ENCODE measurements around the gene CWC27.
"Not testable (repeated sequence)": the region's sequence is repeated elsewhere in the genome, so short reads cannot be mapped to it uniquely, and the experiment has no call there.

CWC27 gene

DNA sequence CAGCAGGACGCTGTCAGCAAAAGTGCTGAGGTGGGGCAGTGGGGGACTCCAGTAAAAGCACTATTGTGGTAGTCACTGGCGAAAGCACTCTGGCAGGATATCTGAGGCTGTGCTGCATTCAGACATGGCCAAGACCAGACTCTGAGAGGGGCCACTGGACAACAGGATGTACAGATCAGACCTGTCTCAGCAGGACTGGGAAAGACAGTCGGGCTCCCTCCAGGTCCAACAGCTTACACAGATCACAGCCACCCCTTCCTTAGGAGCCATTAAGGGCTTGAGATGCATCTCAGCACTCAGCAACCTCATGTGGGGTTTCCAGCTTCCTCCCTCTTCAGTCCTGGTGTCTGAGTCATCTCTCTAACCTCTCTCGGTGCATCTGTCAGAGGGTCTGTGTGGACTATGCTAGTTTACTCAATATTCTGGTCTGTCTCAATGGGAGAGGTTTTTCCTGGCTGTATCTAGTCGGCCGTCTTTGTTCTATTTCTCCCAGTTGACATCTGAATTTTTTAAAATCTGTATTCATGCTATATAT is 154.5 kb downstream of the CWC27 start:
- peaks cover 42% of the 10 kb centered on the region for H3K9me3 Mint-ChIP-seq
- peaks cover 6% of the 10 kb centered on the region for H3K27me3 Mint-ChIP-seq (ENCODE audit: low read depth, poor library complexity)
- peaks cover 47% of the 10 kb centered on the region for H3K36me3 Mint-ChIP-seq (ENCODE audit: low read depth)
- no peak for DNase-seq
- H3K4me3 Mint-ChIP-seq: no peak overlapping the region
- H3K27ac Mint-ChIP-seq: no peak overlapping the region
- TF ChIP-seq, protein P1, sequence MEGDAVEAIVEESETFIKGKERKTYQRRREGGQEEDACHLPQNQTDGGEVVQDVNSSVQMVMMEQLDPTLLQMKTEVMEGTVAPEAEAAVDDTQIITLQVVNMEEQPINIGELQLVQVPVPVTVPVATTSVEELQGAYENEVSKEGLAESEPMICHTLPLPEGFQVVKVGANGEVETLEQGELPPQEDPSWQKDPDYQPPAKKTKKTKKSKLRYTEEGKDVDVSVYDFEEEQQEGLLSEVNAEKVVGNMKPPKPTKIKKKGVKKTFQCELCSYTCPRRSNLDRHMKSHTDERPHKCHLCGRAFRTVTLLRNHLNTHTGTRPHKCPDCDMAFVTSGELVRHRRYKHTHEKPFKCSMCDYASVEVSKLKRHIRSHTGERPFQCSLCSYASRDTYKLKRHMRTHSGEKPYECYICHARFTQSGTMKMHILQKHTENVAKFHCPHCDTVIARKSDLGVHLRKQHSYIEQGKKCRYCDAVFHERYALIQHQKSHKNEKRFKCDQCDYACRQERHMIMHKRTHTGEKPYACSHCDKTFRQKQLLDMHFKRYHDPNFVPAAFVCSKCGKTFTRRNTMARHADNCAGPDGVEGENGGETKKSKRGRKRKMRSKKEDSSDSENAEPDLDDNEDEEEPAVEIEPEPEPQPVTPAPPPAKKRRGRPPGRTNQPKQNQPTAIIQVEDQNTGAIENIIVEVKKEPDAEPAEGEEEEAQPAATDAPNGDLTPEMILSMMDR (IDR thresholded peaks at IDR 0.05): no peak
- H3K4me1 Mint-ChIP-seq: peaks cover 12% of the 10 kb centered on the region

GRCh38 chr5:64925123-64925522 is 156.4 kb downstream of the CWC27 start:
- TF ChIP-seq, protein P1 (IDR thresholded peaks at IDR 0.05): no peak
- H3K27ac Mint-ChIP-seq: no peak overlapping the region
- peaks cover 35% of the 10 kb centered on the region for H3K9me3 Mint-ChIP-seq
- peaks cover 6% of the 10 kb centered on the region for H3K27me3 Mint-ChIP-seq (ENCODE audit: low read depth, poor library complexity)
- DNase-seq: no peak
- H3K4me1 Mint-ChIP-seq: peaks cover 12% of the 10 kb centered on the region
- peaks cover 48% of the 10 kb centered on the region for H3K36me3 Mint-ChIP-seq (ENCODE audit: low read depth)
- H3K4me3 Mint-ChIP-seq: no peak overlapping the region

- H3K27ac Mint-ChIP-seq: no peak overlapping the region
- no peak overlapping the region for H3K4me3 Mint-ChIP-seq
- no peaks in the 10 kb centered on the region for H3K4me1 Mint-ChIP-seq
- no peaks in the 10 kb centered on the region for H3K27me3 Mint-ChIP-seq (ENCODE audit: low read depth, poor library complexity)
- H3K9me3 Mint-ChIP-seq: peaks cover 20% of the 10 kb centered on the region
- TF ChIP-seq, protein P1 (IDR thresholded peaks at IDR 0.05): no peak
- peaks cover 39% of the 10 kb centered on the region for H3K36me3 Mint-ChIP-seq (ENCODE audit: low read depth)
- DNase-seq: no peak
These were observed 161.1 kb downstream of the CWC27 start for GRCh38 chr5:64929833-64930232.

GRCh38 chr5:64930672-64931318 is 162.1 kb downstream of the CWC27 start:
- H3K9me3 Mint-ChIP-seq: peaks cover 29% of the 10 kb centered on the region
- peaks cover 49% of the 10 kb centered on the region for H3K36me3 Mint-ChIP-seq (ENCODE audit: low read depth)
- TF ChIP-seq, protein P1 (IDR thresholded peaks at IDR 0.05): no peak
- H3K4me3 Mint-ChIP-seq: no peak overlapping the region
- no peak overlapping the region for H3K27ac Mint-ChIP-seq
- no peaks in the 10 kb centered on the region for H3K4me1 Mint-ChIP-seq
- no peak for DNase-seq
- no peaks in the 10 kb centered on the region for H3K27me3 Mint-ChIP-seq (ENCODE audit: low read depth, poor library complexity)

GRCh38 chr5:64939422-64939771 is 170.7 kb downstream of the CWC27 start:
- not testable (repeated sequence) for H3K27me3 Mint-ChIP-seq (ENCODE audit: low read depth, poor library complexity); DNase-seq
- H3K9me3 Mint-ChIP-seq: peaks cover 50% of the 10 kb centered on the region
- H3K27ac Mint-ChIP-seq: peak overlapping the region; percentile 78
- H3K4me3 Mint-ChIP-seq: peak overlapping the region; percentile 39
- H3K4me1 Mint-ChIP-seq: peaks cover 17% of the 10 kb centered on the region
- peaks cover 50% of the 10 kb centered on the region for H3K36me3 Mint-ChIP-seq (ENCODE audit: low read depth)

DNA sequence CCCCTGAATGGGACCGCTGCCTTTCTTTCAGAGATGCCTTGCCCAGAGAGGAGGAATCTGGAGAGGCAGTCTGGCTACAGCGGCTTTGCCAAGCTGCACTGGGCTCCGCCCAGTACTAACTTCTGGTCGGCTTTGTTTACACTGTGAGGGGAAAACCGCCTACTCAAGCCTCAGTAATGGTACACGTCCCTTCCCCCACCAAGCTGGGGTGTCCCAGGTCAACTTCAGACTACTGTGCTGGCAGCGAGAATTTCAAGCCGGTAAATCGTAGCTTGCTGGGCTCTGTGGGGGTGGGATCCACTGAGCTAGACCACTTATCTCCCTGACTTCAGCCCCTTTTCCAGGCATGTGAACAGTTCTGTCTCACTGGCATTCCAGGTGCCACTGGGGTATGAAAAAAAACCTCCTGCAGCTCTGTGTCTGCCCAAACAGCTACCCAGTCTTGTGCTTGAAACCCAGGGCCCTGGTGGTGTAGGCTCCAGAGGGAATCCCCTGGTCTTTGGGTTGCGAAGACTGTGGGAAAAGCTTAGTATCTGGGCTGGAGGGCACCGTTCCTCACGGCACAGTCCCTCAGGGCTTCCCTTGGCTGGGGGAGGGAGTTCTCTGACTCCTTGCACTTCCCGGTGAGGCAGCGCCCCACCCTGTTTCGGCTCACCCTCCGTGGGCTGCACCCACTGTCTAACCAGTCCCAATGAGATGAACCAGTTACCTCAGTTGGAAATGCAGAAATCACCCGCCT is 171.2 kb downstream of the CWC27 start:
- peak; percentile 24 for DNase-seq
- Mint-ChIP-seq H3K27me3 (ENCODE audit: low read depth, poor library complexity) (no peaks in the 10 kb centered on the region), H3K36me3 (ENCODE audit: low read depth) (peaks cover 47% of the 10 kb centered on the region), H3K9me3 (peaks cover 45% of the 10 kb centered on the region), H3K4me1 (peaks cover 17% of the 10 kb centered on the region), H3K27ac (peak overlapping the region; percentile 78), H3K4me3 (peak overlapping the region; percentile 35)
- TF ChIP-seq, protein P1 (IDR thresholded peaks at IDR 0.05): no peak
